ENCODE results near the gene SRMS. TPM values are rescaled to one million over a fixed set of nuclear protein-coding genes. Genes with fewer than 3 reads are reported as not detected.

SRMS gene
- total RNA-seq, 1 experiment from 2014 or later: 0.79 TPM

DNA sequence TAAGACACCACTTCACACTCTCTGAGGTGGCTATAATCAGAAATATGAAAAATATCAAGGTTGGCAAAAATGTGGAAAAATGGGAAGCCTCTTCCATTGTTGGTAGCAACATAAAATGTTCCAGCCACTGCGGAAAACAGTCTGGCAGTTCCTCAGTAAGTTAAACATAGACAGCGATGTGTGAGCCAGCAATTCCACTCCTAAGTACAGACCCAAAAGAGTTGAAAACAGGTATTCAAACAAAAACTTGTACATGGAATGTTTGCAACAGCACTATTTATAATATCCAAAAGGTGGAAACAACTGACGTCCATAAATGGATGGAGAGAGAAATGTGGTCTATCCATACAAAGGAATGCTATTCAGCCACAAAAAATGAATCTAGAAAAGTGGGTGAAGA, 34.3 kb downstream of the SRMS start:
- no peaks in the 10 kb centered on the region for H3K27me3 ChIP-seq (ENCODE audit: insufficient read depth, low read length)
- no peak overlapping the region for H3K4me3 Mint-ChIP-seq
- no peak overlapping the region for H4K8ac ChIP-seq (replicated peaks; ENCODE audit: insufficient read length, low read depth, low read length)
- no peak overlapping the region for H2BK120ac ChIP-seq (ENCODE audit: low read depth, low read length, poor library complexity, severe bottlenecking)
- H3K56ac ChIP-seq (ENCODE audit: insufficient read length, low read depth, low read length): no peak overlapping the region
- H2AFZ ChIP-seq (ENCODE audit: low read length): no peak overlapping the region
- no peak overlapping the region for H2BK15ac ChIP-seq (ENCODE audit: low read depth, low read length)
- no peak overlapping the region for H3K23ac ChIP-seq (ENCODE audit: insufficient read length, low read depth, low read length)
- H3K9me3 Mint-ChIP-seq: peaks cover 12 to 46% of the 10 kb centered on the region in 2 experiments
- H3K4me1 ChIP-seq (ENCODE audit: insufficient read depth, low read length): no peaks in the 10 kb centered on the region
- H3K18ac ChIP-seq (ENCODE audit: insufficient read length, low read depth, low read length): no peak overlapping the region
- no peak overlapping the region for H2AK5ac ChIP-seq (ENCODE audit: insufficient read length, low read length)
- TF ChIP-seq, protein P1, sequence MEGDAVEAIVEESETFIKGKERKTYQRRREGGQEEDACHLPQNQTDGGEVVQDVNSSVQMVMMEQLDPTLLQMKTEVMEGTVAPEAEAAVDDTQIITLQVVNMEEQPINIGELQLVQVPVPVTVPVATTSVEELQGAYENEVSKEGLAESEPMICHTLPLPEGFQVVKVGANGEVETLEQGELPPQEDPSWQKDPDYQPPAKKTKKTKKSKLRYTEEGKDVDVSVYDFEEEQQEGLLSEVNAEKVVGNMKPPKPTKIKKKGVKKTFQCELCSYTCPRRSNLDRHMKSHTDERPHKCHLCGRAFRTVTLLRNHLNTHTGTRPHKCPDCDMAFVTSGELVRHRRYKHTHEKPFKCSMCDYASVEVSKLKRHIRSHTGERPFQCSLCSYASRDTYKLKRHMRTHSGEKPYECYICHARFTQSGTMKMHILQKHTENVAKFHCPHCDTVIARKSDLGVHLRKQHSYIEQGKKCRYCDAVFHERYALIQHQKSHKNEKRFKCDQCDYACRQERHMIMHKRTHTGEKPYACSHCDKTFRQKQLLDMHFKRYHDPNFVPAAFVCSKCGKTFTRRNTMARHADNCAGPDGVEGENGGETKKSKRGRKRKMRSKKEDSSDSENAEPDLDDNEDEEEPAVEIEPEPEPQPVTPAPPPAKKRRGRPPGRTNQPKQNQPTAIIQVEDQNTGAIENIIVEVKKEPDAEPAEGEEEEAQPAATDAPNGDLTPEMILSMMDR (conservative IDR thresholded peaks at IDR 0.05): no peak
- no peak overlapping the region for H2BK12ac ChIP-seq (ENCODE audit: insufficient read length, low read depth, low read length)
- H3K79me1 ChIP-seq (ENCODE audit: insufficient read depth, low read depth, low read length, poor library complexity, severe bottlenecking): no peaks in the 10 kb centered on the region
- no peak overlapping the region for H3K9ac ChIP-seq (ENCODE audit: extremely low read depth, insufficient read length, low read length)
- H3K9me3 ChIP-seq (ENCODE audit: control insufficient read depth, low read depth, low read length): no peaks in the 10 kb centered on the region
- H3K23me2 ChIP-seq (ENCODE audit: insufficient read length, low read depth, low read length, poor library complexity, severe bottlenecking): no peaks in the 10 kb centered on the region
- no peak overlapping the region for H3K4ac ChIP-seq (ENCODE audit: low read depth, low read length)
- peaks cover 61% of the 10 kb centered on the region for H3K27me3 Mint-ChIP-seq (ENCODE audit: low read depth)
- H3K27ac ChIP-seq (ENCODE audit: insufficient read length, low read depth, low read length): no peak overlapping the region
- peaks cover 0 to 4% of the 10 kb centered on the region in 2 experiments; a peak in 1 of 4 replicates for H3K4me1 Mint-ChIP-seq
- no peaks in the 10 kb centered on the region for H4K20me1 ChIP-seq (ENCODE audit: control insufficient read depth, insufficient read depth, insufficient read length)
- peaks cover 0 to 35% (median 2%) of the 10 kb centered on the region in 3 experiments; a peak in 4 of 7 replicates for H3K36me3 Mint-ChIP-seq (ENCODE audit: insufficient read depth in 1 of 3, low read depth in 3 of 3)
- WGBS (ENCODE audit: extremely low coverage, insufficient read length, low lambda C conversion rate): no CpG with 5 or more reads among the region's 3 CpGs
- H4K91ac ChIP-seq (ENCODE audit: insufficient read length, low read depth, low read length): no peak overlapping the region
- H2BK20ac ChIP-seq (ENCODE audit: low read depth, low read length, poor library complexity, severe bottlenecking): no peak overlapping the region
- no peak overlapping the region for H3K27ac Mint-ChIP-seq
- no peak overlapping the region for H3K4me2 ChIP-seq (ENCODE audit: insufficient read depth, insufficient read length, low read length)
- no peaks in the 10 kb centered on the region for H3K79me2 ChIP-seq (ENCODE audit: insufficient read depth, low read length)
- H4K5ac ChIP-seq (ENCODE audit: insufficient read length, low read depth, low read length): no peak overlapping the region
- no peak for DNase-seq
- no peak overlapping the region for H3T11ph ChIP-seq (ENCODE audit: low read length)
- H3K14ac ChIP-seq (ENCODE audit: insufficient read depth, low read length): no peak overlapping the region
- H2BK5ac ChIP-seq (ENCODE audit: insufficient read length, low read length): no peak overlapping the region

Data from H9 (cell line).